HepG2 (cell line): Measurements from ENCODE around the gene PRR19. TPM values are rescaled to one million over a fixed set of nuclear protein-coding genes. Genes with fewer than 3 reads are reported as not detected.

Experiments used
- ATF7 ChIP-seq, 2 experiments: fragments of 450-650 bp in 1 of 2; sonication (generic) in 1 of 2; formaldehyde crosslinking in 1 of 2; IDR thresholded peaks; 2 replicates each; pipeline versions ENCODE4 v1.4.0 to v1.6.1; 2016 to 2020; ENCODE audit warnings: antibody characterized with exemption in 1 of 2, mild to moderate bottlenecking in 1 of 2, missing genetic modification reagents in 1 of 2
- ELF3 ChIP-seq: IDR thresholded peaks from 2 replicates; pipeline ENCODE4 v1.6.1; 2016; ENCODE audit warnings: missing genetic modification reagents, missing compliant biosample characterization
- GRHL1 ChIP-seq: sonication (generic); formaldehyde crosslinking; conservative IDR thresholded peaks from 2 replicates; pipeline ENCODE4 v1.8.0; 2022; ENCODE audit warnings: missing genetic modification reagents
- HDAC1 ChIP-seq: sonication (generic); formaldehyde crosslinking; IDR thresholded peaks from 2 replicates; pipeline ENCODE4 v1.5.1; 2020; ENCODE audit warnings: mild to moderate bottlenecking, missing genetic modification reagents
- JUNB ChIP-seq: sonication (generic); formaldehyde crosslinking; IDR thresholded peaks from 2 replicates; pipeline ENCODE4 v1.8.0; 2022; ENCODE audit warnings: missing genetic modification reagents, mild to moderate bottlenecking, borderline replicate concordance
- KAT8 ChIP-seq: IDR thresholded peaks from 2 replicates; pipeline ENCODE4 v1.6.1; 2016; ENCODE audit warnings: missing genetic modification reagents, missing compliant biosample characterization
- MTA1 ChIP-seq: sonication (generic); formaldehyde crosslinking; IDR thresholded peaks from 2 replicates; pipeline ENCODE4 v1.4.0; 2020; ENCODE audit warnings: missing genetic modification reagents, mild to moderate bottlenecking, borderline replicate concordance
- MYPOP ChIP-seq: sonication (generic); formaldehyde crosslinking; IDR thresholded peaks from 2 replicates; pipeline ENCODE4 v1.8.1; 2023; ENCODE audit warnings: mild to moderate bottlenecking, moderate library complexity, missing genetic modification reagents
- SKIL ChIP-seq: sonication (generic); formaldehyde crosslinking; IDR thresholded peaks from 2 replicates; pipeline ENCODE4 v1.8.0; 2022; ENCODE audit warnings: missing genetic modification reagents, mild to moderate bottlenecking, moderate library complexity, borderline replicate concordance
- SOX6 ChIP-seq, 2 experiments: fragments of 450-650 bp in 1 of 2; sonication (generic) in 1 of 2; formaldehyde crosslinking in 1 of 2; IDR thresholded peaks; 2 replicates each; pipeline versions ENCODE4 v1.4.0 to v1.6.1; 2017 to 2020; ENCODE audit warnings: antibody characterized with exemption in 1 of 2, mild to moderate bottlenecking in 1 of 2, missing genetic modification reagents in 1 of 2
- SRY ChIP-seq: sonication (generic); formaldehyde crosslinking; IDR thresholded peaks from 2 replicates; pipeline ENCODE4 v1.8.0; 2022; ENCODE audit warnings: mild to moderate bottlenecking, missing genetic modification reagents
- TARDBP ChIP-seq: sonication (generic); formaldehyde crosslinking; IDR thresholded peaks from 2 replicates; pipeline ENCODE4 v1.8.0; 2022; ENCODE audit warnings: mild to moderate bottlenecking, missing genetic modification reagents
- ZBTB33 ChIP-seq: sonication (generic); formaldehyde crosslinking; IDR thresholded peaks from 2 replicates; pipeline ENCODE4 v1.4.0; 2020; ENCODE audit warnings: missing genetic modification reagents
- ZBTB42 ChIP-seq: sonication (generic); formaldehyde crosslinking; IDR thresholded peaks from 2 replicates; pipeline ENCODE4 v1.5.0; 2020; ENCODE audit warnings: mild to moderate bottlenecking, missing genetic modification reagents
- ZFY ChIP-seq: sonication (generic); formaldehyde crosslinking; IDR thresholded peaks from 2 replicates; pipeline ENCODE4 v1.4.0; 2020; ENCODE audit warnings: missing genetic modification reagents
- ZNF230 ChIP-seq: sonication (generic); formaldehyde crosslinking; IDR thresholded peaks from 2 replicates; pipeline ENCODE4 v1.4.0; 2020; ENCODE audit warnings: mild to moderate bottlenecking, missing genetic modification reagents
- ZNF253 ChIP-seq: sonication (generic); formaldehyde crosslinking; IDR thresholded peaks from 2 replicates; pipeline ENCODE4 v1.8.0; 2022; ENCODE audit warnings: mild to moderate bottlenecking, missing genetic modification reagents, borderline replicate concordance
- ZNF431 ChIP-seq: sonication (generic); formaldehyde crosslinking; IDR thresholded peaks from 2 replicates; pipeline ENCODE4 v1.9.0; 2022; ENCODE audit warnings: missing genetic modification reagents, low read depth, mild to moderate bottlenecking, borderline replicate concordance
- ZNF616 ChIP-seq: sonication (generic); formaldehyde crosslinking; IDR thresholded peaks from 2 replicates; pipeline ENCODE4 v1.5.0; 2020; ENCODE audit warnings: low read depth, mild to moderate bottlenecking, missing genetic modification reagents
- ZNF672 ChIP-seq: sonication (generic); formaldehyde crosslinking; IDR thresholded peaks from 2 replicates; pipeline ENCODE4 v1.8.1; 2022; ENCODE audit warnings: missing genetic modification reagents
- ZSCAN29 ChIP-seq: sonication (generic); formaldehyde crosslinking; conservative IDR thresholded peaks from 2 replicates; pipeline ENCODE4 v1.4.0; 2020; ENCODE audit warnings: mild to moderate bottlenecking, missing genetic modification reagents
- polyA plus RNA-seq, 8 experiments: library from polyadenylated mRNA; depleted of rRNA in 3 of 8; stranded (reverse) in 7 of 8; unstranded in 1 of 8; fragments of >200 nt; fragmentation: Illumina TruSeq in 4 of 8; extraction: Trizol in 4 of 8; gene quantifications; 2 replicates each; pipeline versions ENCODE4 v1.2.1 to v1.2.3, GENCODE V29; 2011 to 2016; ENCODE audit warnings: low read depth in 4 of 8, missing spikeins in 1 of 8, mixed read lengths in 1 of 8; ENCODE audit not compliant: insufficient read depth in 1 of 8
- total RNA-seq, 5 experiments: library from RNA; depleted of rRNA; stranded (reverse); fragments of >200 nt; fragmentation: Illumina TruSeq; extraction: Trizol; gene quantifications; 2 replicates each; pipeline ENCODE4 v1.2.3, GENCODE V29; 2016; ENCODE audit warnings: low read depth in 1 of 5

The PRR19 gene
- total and polyA plus RNA-seq, 2 of the 13 experiments (the other 11 are each of a cell fraction or from before 2014, with no cell fraction given): 0.21 to 0.33 TPM

- TF ChIP-seq ZBTB33 (CRISPR knock-in tag): no peak
- peak; percentile 37; the same call in 1 of the 2 replicates for TF ChIP-seq KAT8 (CRISPR knock-in tag)
- 0 out of 2 replicates have a peak, but pooled peaks have one; percentile 37 for TF ChIP-seq ZBTB42 (CRISPR knock-in tag)
- TF ChIP-seq ZNF230 (CRISPR knock-in tag): peak; percentile 54; the same call in 1 of the 2 replicates
- TF ChIP-seq HDAC1 (CRISPR knock-in tag): peak; percentile 55; the same call in 1 of the 2 replicates
- TF ChIP-seq SRY (CRISPR knock-in tag): 0 out of 2 replicates have a peak, but pooled peaks have one; percentile 58
- TF ChIP-seq JUNB (CRISPR knock-in tag): peak; percentile 85
- no peak for TF ChIP-seq ZNF672 (CRISPR knock-in tag)
- TF ChIP-seq MTA1: peak; percentile 90
- TF ChIP-seq ZFY (CRISPR knock-in tag): no peak
- TF ChIP-seq MYPOP (CRISPR knock-in tag): no peak
- TF ChIP-seq GRHL1 (CRISPR knock-in tag): no peak
- 0 out of 2 replicates have a peak, but pooled peaks have one; percentile 31 for TF ChIP-seq TARDBP (CRISPR knock-in tag)
- TF ChIP-seq ZSCAN29 (CRISPR knock-in tag): 0 out of 2 replicates have a peak, but pooled peaks have one; percentile 45
- TF ChIP-seq SKIL: no peak; the same call in 1 of the 2 replicates
- no peak for TF ChIP-seq ELF3 (CRISPR knock-in tag)
- TF ChIP-seq ZNF253 (CRISPR knock-in tag): 0 out of 2 replicates have a peak, but pooled peaks have one; percentile 20
- no peak for TF ChIP-seq ZNF616 (CRISPR knock-in tag)
- TF ChIP-seq SOX6 (IDR thresholded peaks at IDR 0.05): no peak
- peak; percentile 41; the same call in 1 of the 2 replicates for TF ChIP-seq SOX6 (CRISPR knock-in tag; IDR thresholded peaks at IDR 0.05)
- no peak for TF ChIP-seq ATF7 (IDR thresholded peaks at IDR 0.05)
- TF ChIP-seq ATF7 (CRISPR knock-in tag; IDR thresholded peaks at IDR 0.05): peak; percentile 26; the same call in 1 of the 2 replicates
- 0 out of 2 replicates have a peak, but pooled peaks have one; percentile 33 for TF ChIP-seq ZNF431
Observed at GRCh38 chr19:42281827-42282762, 19.8 kb upstream of the PRR19 start (continued).
